ENCODE measurements around the gene TEAD4.

TEAD4 gene

GRCh38 chr12:3010214-3010930 lies 51.2 kb downstream of the TEAD4 start:
- Histone ChIP-seq H3K27me3 (replicated peaks; ENCODE audit: control insufficient read depth, insufficient read depth, low read length, poor library complexity, severe bottlenecking) (no peaks in the 10 kb centered on the region), H3K9me3 (ENCODE audit: control insufficient read depth, low read length) (no peaks in the 10 kb centered on the region), H3K27ac (ENCODE audit: insufficient read depth, low read length, poor library complexity, severe bottlenecking) (no peak overlapping the region), H3K4me3 (ENCODE audit: insufficient read depth, low read depth, low read length, poor library complexity, severe bottlenecking) (no peak overlapping the region), H3K4me1 (ENCODE audit: control insufficient read depth, insufficient read depth, low read length, poor library complexity, severe bottlenecking) (no peaks in the 10 kb centered on the region), H3K36me3 (ENCODE audit: control insufficient read depth, insufficient read depth, low read length) (no peaks in the 10 kb centered on the region)
- no peak for DNase-seq

GRCh38 chr12:3012786-3013185 lies 53.6 kb downstream of the TEAD4 start:
- H3K36me3 ChIP-seq (ENCODE audit: control insufficient read depth, insufficient read depth, low read length) = no peaks in the 10 kb centered on the region
- no peaks in the 10 kb centered on the region for H3K4me1 ChIP-seq (ENCODE audit: control insufficient read depth, insufficient read depth, low read length, poor library complexity, severe bottlenecking)
- H3K27me3 ChIP-seq (replicated peaks; ENCODE audit: control insufficient read depth, insufficient read depth, low read length, poor library complexity, severe bottlenecking) = no peaks in the 10 kb centered on the region
- DNase-seq = no peak
- no peak overlapping the region for H3K4me3 ChIP-seq (ENCODE audit: insufficient read depth, low read depth, low read length, poor library complexity, severe bottlenecking)
- no peak overlapping the region for H3K27ac ChIP-seq (ENCODE audit: insufficient read depth, low read length, poor library complexity, severe bottlenecking)
- no peaks in the 10 kb centered on the region for H3K9me3 ChIP-seq (ENCODE audit: control insufficient read depth, low read length)

GRCh38 chr12:3014641-3015040 lies 55.4 kb downstream of the TEAD4 start:
- no peaks in the 10 kb centered on the region for H3K36me3 ChIP-seq (ENCODE audit: control insufficient read depth, insufficient read depth, low read length)
- no peaks in the 10 kb centered on the region for H3K9me3 ChIP-seq (ENCODE audit: control insufficient read depth, low read length)
- no peak overlapping the region for H3K4me3 ChIP-seq (ENCODE audit: insufficient read depth, low read depth, low read length, poor library complexity, severe bottlenecking)
- no peak overlapping the region for H3K27ac ChIP-seq (ENCODE audit: insufficient read depth, low read length, poor library complexity, severe bottlenecking)
- DNase-seq = no peak
- no peaks in the 10 kb centered on the region for H3K27me3 ChIP-seq (replicated peaks; ENCODE audit: control insufficient read depth, insufficient read depth, low read length, poor library complexity, severe bottlenecking)
- H3K4me1 ChIP-seq (ENCODE audit: control insufficient read depth, insufficient read depth, low read length, poor library complexity, severe bottlenecking) = no peaks in the 10 kb centered on the region

- no peak for DNase-seq
- H3K4me1 ChIP-seq (ENCODE audit: control insufficient read depth, insufficient read depth, low read length, poor library complexity, severe bottlenecking) = no peaks in the 10 kb centered on the region
- no peak overlapping the region for H3K27ac ChIP-seq (ENCODE audit: insufficient read depth, low read length, poor library complexity, severe bottlenecking)
- H3K4me3 ChIP-seq (ENCODE audit: insufficient read depth, low read depth, low read length, poor library complexity, severe bottlenecking) = no peak overlapping the region
- H3K36me3 ChIP-seq (ENCODE audit: control insufficient read depth, insufficient read depth, low read length) = no peaks in the 10 kb centered on the region
- no peaks in the 10 kb centered on the region for H3K9me3 ChIP-seq (ENCODE audit: control insufficient read depth, low read length)
- no peaks in the 10 kb centered on the region for H3K27me3 ChIP-seq (replicated peaks; ENCODE audit: control insufficient read depth, insufficient read depth, low read length, poor library complexity, severe bottlenecking)
Measured at GRCh38 chr12:3015356-3015755, 56.2 kb downstream of the TEAD4 start.

GRCh38 chr12:3016191-3016590 lies 57.0 kb downstream of the TEAD4 start:
- no peak for DNase-seq
- H3K4me1 ChIP-seq (ENCODE audit: control insufficient read depth, insufficient read depth, low read length, poor library complexity, severe bottlenecking) = no peaks in the 10 kb centered on the region
- no peak overlapping the region for H3K27ac ChIP-seq (ENCODE audit: insufficient read depth, low read length, poor library complexity, severe bottlenecking)
- no peaks in the 10 kb centered on the region for H3K27me3 ChIP-seq (replicated peaks; ENCODE audit: control insufficient read depth, insufficient read depth, low read length, poor library complexity, severe bottlenecking)
- no peak overlapping the region for H3K4me3 ChIP-seq (ENCODE audit: insufficient read depth, low read depth, low read length, poor library complexity, severe bottlenecking)
- H3K36me3 ChIP-seq (ENCODE audit: control insufficient read depth, insufficient read depth, low read length) = no peaks in the 10 kb centered on the region
- no peaks in the 10 kb centered on the region for H3K9me3 ChIP-seq (ENCODE audit: control insufficient read depth, low read length)

- no peaks in the 10 kb centered on the region for H3K9me3 ChIP-seq (ENCODE audit: control insufficient read depth, low read length)
- no peak for DNase-seq
- no peak overlapping the region for H3K27ac ChIP-seq (ENCODE audit: insufficient read depth, low read length, poor library complexity, severe bottlenecking)
- no peaks in the 10 kb centered on the region for H3K4me1 ChIP-seq (ENCODE audit: control insufficient read depth, insufficient read depth, low read length, poor library complexity, severe bottlenecking)
- no peak overlapping the region for H3K4me3 ChIP-seq (ENCODE audit: insufficient read depth, low read depth, low read length, poor library complexity, severe bottlenecking)
- no peaks in the 10 kb centered on the region for H3K27me3 ChIP-seq (replicated peaks; ENCODE audit: control insufficient read depth, insufficient read depth, low read length, poor library complexity, severe bottlenecking)
- no peaks in the 10 kb centered on the region for H3K36me3 ChIP-seq (ENCODE audit: control insufficient read depth, insufficient read depth, low read length)
Measured at GRCh38 chr12:3017281-3017680, 58.1 kb downstream of the TEAD4 start.

- DNase-seq = no peak
- no peaks in the 10 kb centered on the region for H3K36me3 ChIP-seq (ENCODE audit: control insufficient read depth, insufficient read depth, low read length)
- H3K27me3 ChIP-seq (replicated peaks; ENCODE audit: control insufficient read depth, insufficient read depth, low read length, poor library complexity, severe bottlenecking) = no peaks in the 10 kb centered on the region
- no peak overlapping the region for H3K27ac ChIP-seq (ENCODE audit: insufficient read depth, low read length, poor library complexity, severe bottlenecking)
- no peaks in the 10 kb centered on the region for H3K9me3 ChIP-seq (ENCODE audit: control insufficient read depth, low read length)
- no peaks in the 10 kb centered on the region for H3K4me1 ChIP-seq (ENCODE audit: control insufficient read depth, insufficient read depth, low read length, poor library complexity, severe bottlenecking)
- H3K4me3 ChIP-seq (ENCODE audit: insufficient read depth, low read depth, low read length, poor library complexity, severe bottlenecking) = no peak overlapping the region
Measured at GRCh38 chr12:3018284-3019004, 59.2 kb downstream of the TEAD4 start.

GRCh38 chr12:3019005-3019680 lies 59.9 kb downstream of the TEAD4 start:
- DNase-seq = no peak
- Histone ChIP-seq H3K9me3 (ENCODE audit: control insufficient read depth, low read length) (no peaks in the 10 kb centered on the region), H3K36me3 (ENCODE audit: control insufficient read depth, insufficient read depth, low read length) (no peaks in the 10 kb centered on the region)

GRCh38 chr12:3020399-3020798 lies 61.2 kb downstream of the TEAD4 start:
- H3K4me3 ChIP-seq (ENCODE audit: insufficient read depth, low read depth, low read length, poor library complexity, severe bottlenecking) = no peak overlapping the region
- no peaks in the 10 kb centered on the region for H3K27me3 ChIP-seq (replicated peaks; ENCODE audit: control insufficient read depth, insufficient read depth, low read length, poor library complexity, severe bottlenecking)
- no peak for DNase-seq
- no peaks in the 10 kb centered on the region for H3K9me3 ChIP-seq (ENCODE audit: control insufficient read depth, low read length)
- no peak overlapping the region for H3K27ac ChIP-seq (ENCODE audit: insufficient read depth, low read length, poor library complexity, severe bottlenecking)
- H3K4me1 ChIP-seq (ENCODE audit: control insufficient read depth, insufficient read depth, low read length, poor library complexity, severe bottlenecking) = no peaks in the 10 kb centered on the region
- H3K36me3 ChIP-seq (ENCODE audit: control insufficient read depth, insufficient read depth, low read length) = no peaks in the 10 kb centered on the region

More at GRCh38 chr12:3019005-3019680, 59.9 kb downstream of the TEAD4 start:
- H3K27me3 ChIP-seq (replicated peaks; ENCODE audit: control insufficient read depth, insufficient read depth, low read length, poor library complexity, severe bottlenecking) = no peaks in the 10 kb centered on the region
- H3K4me3 ChIP-seq (ENCODE audit: insufficient read depth, low read depth, low read length, poor library complexity, severe bottlenecking) = no peak overlapping the region
- H3K27ac ChIP-seq (ENCODE audit: insufficient read depth, low read length, poor library complexity, severe bottlenecking) = no peak overlapping the region
- H3K4me1 ChIP-seq (ENCODE audit: control insufficient read depth, insufficient read depth, low read length, poor library complexity, severe bottlenecking) = no peaks in the 10 kb centered on the region

- Histone ChIP-seq H3K9me3 (ENCODE audit: control insufficient read depth, low read length) (no peaks in the 10 kb centered on the region), H3K27me3 (replicated peaks; ENCODE audit: control insufficient read depth, insufficient read depth, low read length, poor library complexity, severe bottlenecking) (no peaks in the 10 kb centered on the region), H3K4me3 (ENCODE audit: insufficient read depth, low read depth, low read length, poor library complexity, severe bottlenecking) (no peak overlapping the region), H3K27ac (ENCODE audit: insufficient read depth, low read length, poor library complexity, severe bottlenecking) (no peak overlapping the region), H3K4me1 (ENCODE audit: control insufficient read depth, insufficient read depth, low read length, poor library complexity, severe bottlenecking) (no peaks in the 10 kb centered on the region), H3K36me3 (ENCODE audit: control insufficient read depth, insufficient read depth, low read length) (no peaks in the 10 kb centered on the region)
- DNase-seq = no peak
Measured at GRCh38 chr12:3020850-3021435, 61.7 kb downstream of the TEAD4 start.
